GM18870 (cell line): ENCODE measurements around the gene ILF3.
"Not testable (repeated sequence)": the region's sequence is repeated elsewhere in the genome, so short reads cannot be mapped to it uniquely, and the experiment has no call there.

Experiments
- ATAC-seq: cut with Tn5 transposase; IDR thresholded peaks from one replicate; pipeline ENCODE4 v1.9.1; 2021; ENCODE audit warnings: moderate library complexity; ENCODE audit not compliant: unreplicated experiment

Gene ILF3

GRCh38 chr19:10671922-10672321 lies 17.8 kb downstream of the ILF3 start:
- ATAC-seq = not testable (repeated sequence)

GRCh38 chr19:10675214-10675613 lies 21.1 kb downstream of the ILF3 start:
- not testable (repeated sequence) for ATAC-seq

- no peak for ATAC-seq
These were observed 23.6 kb downstream of the ILF3 start for GRCh38 chr19:10677751-10678150.

GRCh38 chr19:10678813-10679212 lies 24.7 kb downstream of the ILF3 start:
- ATAC-seq = no peak

- ATAC-seq = no peak
These were observed 25.6 kb downstream of the ILF3 start for GRCh38 chr19:10679743-10680142.

- no peak for ATAC-seq
These were observed 26.5 kb downstream of the ILF3 start for GRCh38 chr19:10680545-10681135.

- ATAC-seq = no peak
These were observed 27.5 kb downstream of the ILF3 start for GRCh38 chr19:10681658-10682057.

GRCh38 chr19:10682397-10683063 lies 28.4 kb downstream of the ILF3 start:
- no peak for ATAC-seq

- ATAC-seq = no peak
These were observed 28.9 kb downstream of the ILF3 start for GRCh38 chr19:10683064-10683426.

GRCh38 chr19:10683582-10683981 lies 29.4 kb downstream of the ILF3 start:
- ATAC-seq = no peak

GRCh38 chr19:10685210-10685609 lies 31.1 kb downstream of the ILF3 start:
- ATAC-seq = no peak

GRCh38 chr19:10686193-10686592 lies 32.0 kb downstream of the ILF3 start:
- ATAC-seq = no peak

- ATAC-seq = no peak
These were observed 32.7 kb downstream of the ILF3 start for GRCh38 chr19:10686661-10687517.

- ATAC-seq = no peak
These were observed 33.6 kb downstream of the ILF3 start for GRCh38 chr19:10687518-10688288.

GRCh38 chr19:10688545-10689280 lies 34.6 kb downstream of the ILF3 start:
- ATAC-seq = no peak

GRCh38 chr19:10690341-10690781 lies 36.2 kb downstream of the ILF3 start:
- no peak for ATAC-seq

- no peak for ATAC-seq
These were observed 37.2 kb downstream of the ILF3 start for GRCh38 chr19:10691178-10691881.

GRCh38 chr19:10691883-10692282 lies 37.7 kb downstream of the ILF3 start:
- no peak for ATAC-seq

- no peak for ATAC-seq
These were observed 38.6 kb downstream of the ILF3 start for GRCh38 chr19:10692673-10693264.
